Heart left ventricle (tissue), 16 donors: Measurements from ENCODE around the gene LRRC8E. TPM values are rescaled to one million over a fixed set of nuclear protein-coding genes. Genes with fewer than 3 reads are reported as not detected.

Experiments used
- ATAC-seq, 4 donors: fragments of 200-7000 bp; cut with Tn5 transposase; one replicate each; pipeline ENCODE4 v1.9.1; 2020 to 2022; ENCODE audit warnings: moderate library complexity in 4 of 4, mild to moderate bottlenecking in 3 of 4, moderate number of reproducible peaks in 1 of 4
- DNase-seq, 5 donors: peaks; one replicate each; pipeline ENCODE4 v3.0.0-alpha.2; 2020
- H3K27ac ChIP-seq, 12 donors: fragments of 200-600 bp; sonication (generic) in 4 of 12; one replicate each; pipeline versions ENCODE4 v1.5.0 to v1.8.0; 2016 to 2022; ENCODE audit warnings: mild to moderate bottlenecking in 2 of 12
- H3K27me3 ChIP-seq, 9 donors: fragments of 200-600 bp; sonication (generic) in 2 of 9; one replicate each; pipeline versions ENCODE4 v1.5.1 to v1.8.0; 2016 to 2022; ENCODE audit warnings: mild to moderate bottlenecking in 3 of 9
- H3K36me3 ChIP-seq, 9 donors: fragments of 200-600 bp; sonication (generic) in 2 of 9; one replicate each; pipeline versions ENCODE4 v1.5.0 to v1.8.0; 2018 to 2022; ENCODE audit warnings: mild to moderate bottlenecking in 2 of 9
- H3K4me1 ChIP-seq, 12 donors: fragments of 200-600 bp; sonication (generic) in 4 of 12; one replicate each; pipeline versions ENCODE4 v1.5.0 to v1.8.0; 2016 to 2022; ENCODE audit warnings: mild to moderate bottlenecking in 3 of 12
- H3K4me3 ChIP-seq, 12 donors: fragments of 200-600 bp; sonication (generic) in 4 of 12; one replicate each; pipeline versions ENCODE4 v1.5.0 to v1.8.0; 2017 to 2022; ENCODE audit warnings: mild to moderate bottlenecking in 9 of 12, moderate library complexity in 4 of 12
- H3K9me3 ChIP-seq, 12 donors: fragments of 200-600 bp; sonication (generic) in 4 of 12; one replicate each; pipeline versions ENCODE4 v1.5.0 to v1.8.0; 2016 to 2022; ENCODE audit warnings: mild to moderate bottlenecking in 1 of 12
- CTCF ChIP-seq, 12 donors: fragments of 200-600 bp; sonication (generic) in 4 of 12; IDR thresholded peaks; one replicate each; pipeline versions ENCODE4 v1.5.0 to v1.8.0; 2018 to 2022; ENCODE audit warnings: antibody characterized with exemption in 12 of 12, mild to moderate bottlenecking in 5 of 12
- POLR2A ChIP-seq, 2 donors: fragments of 450-650 bp; IDR thresholded peaks; one replicate each; pipeline ENCODE4 v1.6.1; 2017; ENCODE audit warnings: antibody characterized with exemption in 2 of 2, mild to moderate bottlenecking in 2 of 2, moderate library complexity in 2 of 2
- WGBS, 4 donors: extraction: QIAGEN DNeasy Blood & Tissue Kit in 2 of 4; methylation state at CpG; one replicate each; pipeline versions ENCODE4 v1.1.5 to v1.1.7; 2013 to 2018; 5-methylcytosine and 5-hydroxymethylcytosine counted together
- intact Hi-C, 10 donors: fragments of 100-400 bp; cut with DNase I; formaldehyde crosslinking; loops; one replicate each; pipeline versions ENCODE4 v1.11.1 to v1.14.2; 2022
- polyA plus RNA-seq, 2 donors: library from polyadenylated mRNA; stranded (reverse); fragments of 200-250 nt; gene quantifications; one replicate each; pipeline ENCODE4 v1.2.3, GENCODE V29; 2013
- total RNA-seq, 9 donors: library from RNA; depleted of rRNA in 2 of 9; stranded (reverse); fragments of >200 nt in 2 of 9; fragmentation: NEBNext Ultra II Directional in 3 of 9; extraction: Animal tissue kit (Norgen Biotek cat#: 25700) in 3 of 9; gene quantifications; one replicate each; pipeline versions ENCODE4 v1.1.0 to v1.2.4, GENCODE V29; 2016 to 2023
- donor health status: ischemic (EF 13 %, LVEDD 7.1; RV severe dilation, severe dysfunction).
- donor health status: healthy with polysubstance abuse.
- donor health status: DM: no; HTN: yes; CAD: no.
- donor health status: DM: no; HTN: no; CAD: no.
- donor health status: ischemic (EF 25% LVEDD 6.9; RV normal size, moderate dysfunction).
- donor health status: ischemic (EF 25% LVEDD 5.7; RV mildly dilated, moderate dysfunction).
- donor health status: healthy.
- donor health status: DM: yes; HTN: yes; CAD: no.
- donor health status: ischemic (EF 35%, LVEDD 5.7; RV mildly dilated, moderate dysfunction).
- donor health status: nonischemic (EF 11% LVEDD 7.7; RV severe dilation, severe dysfunction).
- donor health status: DM: yes; HTN: yes; CAD: no.
- donor health status: PGD.
- donor health status: ischemic (EF 29% LVEDD 5.4; RV normal size, mild dysfunction).
- donor health status: nonischemic (EF 23%, LVEDD 6.1; RV moderate dilation, normal function).

LRRC8E gene
- total and polyA plus RNA-seq, 11 donors: 0.17 to 2.6 (median 1.00) TPM

- TF ChIP-seq CTCF (IDR thresholded peaks at IDR 0.05) (no peak), POLR2A (IDR thresholded peaks at IDR 0.05) (no peak)
- no peak for DNase-seq
- H3K4me1 ChIP-seq: peaks cover 0 to 7% (median 0%) of the 10 kb centered on the region in 12 donors
- no peaks in the 10 kb centered on the region for H3K9me3 ChIP-seq
- peaks cover 0 to 13% (median 6%) of the 10 kb centered on the region in 9 donors for H3K27me3 ChIP-seq
- ATAC-seq: no peak
- no peak overlapping the region for H3K4me3 ChIP-seq
- 73 to 78% (median 77%) methylated on average over 10 to 18 of the region's 18 CpGs for WGBS, 4 donors
- intact Hi-C loops: no loop called here
- H3K27ac ChIP-seq: no peak overlapping the region
- no peaks in the 10 kb centered on the region for H3K36me3 ChIP-seq
Observed at GRCh38 chr19:7879111-7879807, 9.1 kb upstream of the LRRC8E start.

DNA sequence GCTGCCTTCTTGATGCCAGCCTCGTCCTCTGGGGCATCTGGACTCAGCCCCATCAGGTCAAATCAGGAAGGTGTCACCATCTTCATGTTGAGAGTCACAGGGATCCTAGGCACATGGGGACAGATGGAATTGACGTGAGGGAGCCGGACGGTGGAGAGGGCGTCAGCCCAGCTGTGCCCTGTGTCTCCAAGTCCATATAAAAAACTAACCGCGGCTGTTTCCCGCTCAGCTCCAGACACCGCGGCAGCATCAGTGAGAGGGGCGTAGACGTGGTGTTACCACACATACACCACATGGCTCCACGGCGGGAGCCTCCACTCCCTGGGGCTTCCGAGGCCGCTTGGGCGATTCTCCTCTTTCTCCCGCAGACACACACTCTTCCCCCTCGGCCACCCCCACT is 8.5 kb upstream of the LRRC8E start:
- Histone ChIP-seq H3K36me3 (no peaks in the 10 kb centered on the region), H3K27ac (no peak overlapping the region), H3K4me1 (peaks cover 0 to 1% (median 0%) of the 10 kb centered on the region in 12 donors), H3K9me3 (no peaks in the 10 kb centered on the region), H3K4me3 (no peak overlapping the region), H3K27me3 (peaks cover 0 to 7% (median 1%) of the 10 kb centered on the region in 9 donors)
- 86 to 90% (median 87%) methylated on average over 19 of the region's 19 CpGs for WGBS, 4 donors
- TF ChIP-seq POLR2A (IDR thresholded peaks at IDR 0.05) (no peak), CTCF (IDR thresholded peaks at IDR 0.05) (no peak)
- DNase-seq: no peak
- no peak for ATAC-seq
- intact Hi-C loops: no loop called here

GRCh38 chr19:7881910-7882309 is 6.4 kb upstream of the LRRC8E start:
- Histone ChIP-seq H3K27ac (no peak overlapping the region), H3K9me3 (no peaks in the 10 kb centered on the region), H3K36me3 (no peaks in the 10 kb centered on the region), H3K4me3 (no peak overlapping the region), H3K27me3 (peaks cover 0 to 6% (median 0%) of the 10 kb centered on the region in 9 donors), H3K4me1 (no peaks in the 10 kb centered on the region)
- intact Hi-C loops: no loop called here
- ATAC-seq (no peak), DNase-seq (no peak)
- TF ChIP-seq CTCF (IDR thresholded peaks at IDR 0.05): no peak
- TF ChIP-seq POLR2A (IDR thresholded peaks at IDR 0.05): no peak
- 88 to 96% (median 94%) methylated on average over 3 of the region's 3 CpGs for WGBS, 4 donors

GRCh38 chr19:7883105-7883504 is 5.2 kb upstream of the LRRC8E start:
- TF ChIP-seq POLR2A (IDR thresholded peaks at IDR 0.05) (no peak), CTCF (IDR thresholded peaks at IDR 0.05) (no peak)
- WGBS, 4 donors: 81 to 92% (median 87%) methylated on average over 4 of the region's 4 CpGs
- ATAC-seq: no peak
- Histone ChIP-seq H3K27me3 (peaks cover 0 to 16% (median 6%) of the 10 kb centered on the region in 9 donors), H3K4me3 (no peak overlapping the region), H3K9me3 (no peaks in the 10 kb centered on the region), H3K27ac (no peak overlapping the region), H3K36me3 (no peaks in the 10 kb centered on the region), H3K4me1 (peaks cover 0 to 2% (median 0%) of the 10 kb centered on the region in 12 donors)
- no peak for DNase-seq
- intact Hi-C loops: no loop called here
